ENCODE results near the gene ZNF564. TPM values are rescaled to one million over a fixed set of nuclear protein-coding genes. Genes with fewer than 3 reads are reported as not detected.

Gene ZNF564
- total and polyA plus RNA-seq, 2 of the 8 experiments (the other 6 are each of a cell fraction or from before 2014, with no cell fraction given) = 0.89 to 10.4 TPM

- Histone ChIP-seq H3K9ac (replicated peaks in 1 of 4; ENCODE audit: extremely low read depth in 1 of 4, low read depth in 3 of 4, low read length in 3 of 4) (no peak overlapping the region), H2BK20ac (ENCODE audit: low read length) (no peak overlapping the region), H3K14ac (ENCODE audit: insufficient read length) (no peak overlapping the region), H4K8ac (ENCODE audit: extremely low read depth, insufficient read depth, low read length) (no peak overlapping the region), H2BK5ac (ENCODE audit: low read depth, low read length) (no peak overlapping the region), H3K56ac (replicated peaks; ENCODE audit: insufficient read length, low read depth, low read length) (no peak overlapping the region), H3K79me1 (ENCODE audit: low read depth, low read length) (no peaks in the 10 kb centered on the region), H2BK12ac (ENCODE audit: low read depth, low read length) (no peak overlapping the region), H3K18ac (ENCODE audit: extremely low read depth, low read length) (no peak overlapping the region), H4K5ac (ENCODE audit: insufficient read length, low read depth, low read length) (no peak overlapping the region), H3K4me3 (ENCODE audit: extremely low read depth in 1 of 4, insufficient read depth in 2 of 4, low read depth in 3 of 4, low read length in 4 of 4) (no peak overlapping the region), H2AK5ac (ENCODE audit: low read depth, low read length) (no peak overlapping the region), H3K23ac (ENCODE audit: insufficient read length) (no peak overlapping the region), H4K91ac (replicated peaks; ENCODE audit: insufficient read length, low read length) (no peak overlapping the region), H3K4ac (replicated peaks; ENCODE audit: insufficient read length, low read depth, low read length) (no peak overlapping the region), H2BK15ac (ENCODE audit: low read length) (no peak overlapping the region), H3K27me3 (replicated peaks in 1 of 4; ENCODE audit: control insufficient read depth in 3 of 4, extremely low read depth in 1 of 4, insufficient read depth in 3 of 4, low read length in 3 of 4) (no peaks in the 10 kb centered on the region), H3K23me2 (ENCODE audit: low read depth, low read length) (no peaks in the 10 kb centered on the region), H2BK120ac (replicated peaks; ENCODE audit: low read depth, low read length) (no peak overlapping the region), H3K36me3 (ENCODE audit: control insufficient read depth in 2 of 4, insufficient read depth in 4 of 4, low read length in 3 of 4) (no peaks in the 10 kb centered on the region; a peak in 1 of 8 replicates), H3K4me1 (replicated peaks in 1 of 4; ENCODE audit: control insufficient read depth in 3 of 4, insufficient read depth in 4 of 4, low read length in 3 of 4) (no peaks in the 10 kb centered on the region), H3K9me3 (ENCODE audit: insufficient read depth in 2 of 2, low read depth in 1 of 2, low read length in 1 of 2) (no peaks in the 10 kb centered on the region), H4K20me1 (replicated peaks in 1 of 2; ENCODE audit: control insufficient read depth in 1 of 2, insufficient read depth in 2 of 2, low read length in 2 of 2) (no peaks in the 10 kb centered on the region), H3K79me2 (ENCODE audit: control insufficient read depth in 1 of 2, insufficient read depth in 2 of 2, low read length in 2 of 2) (no peaks in the 10 kb centered on the region), H3K27ac (ENCODE audit: low read depth, low read length) (no peak overlapping the region), H3K4me2 (ENCODE audit: insufficient read depth in 1 of 2, low read depth in 2 of 2, low read length in 2 of 2) (no peak overlapping the region), H2AFZ (ENCODE audit: low read length) (no peak overlapping the region)
- DNase-seq (ENCODE audit: low read depth in 1 of 2, low spot score in 2 of 2) (no peak), FAIRE-seq (no peak)
- ChIA-PET CTCF (ENCODE audit: partially characterized antibody) (interaction anchor here (0.6 to 0.7 kb wide), 2 partner anchors 8 to 10 kb away, joined by 3 read pairs; no protein-coding TSS in a partner anchor), POLR2A (ENCODE audit: partially characterized antibody) (interaction anchor here (0.9 to 1.2 kb wide), 2 partner anchors 9 to 85 kb away, joined by 4 read pairs; partner anchors contain the start of gene DHPS)
- TF ChIP-seq GABPA (IDR thresholded peaks at IDR 0.05; ENCODE audit: borderline replicate concordance, insufficient read depth, low read length) = no peak
- no peak for TF ChIP-seq JUN (IDR thresholded peaks at IDR 0.05; ENCODE audit: low read depth, low read length)
- no peak for TF ChIP-seq POLR2A (IDR thresholded peaks at IDR 0.05; ENCODE audit: control extremely low read depth in 1 of 2, low read depth in 2 of 2, low read length in 2 of 2)
- no peak for TF ChIP-seq E2F6 (IDR thresholded peaks at IDR 0.05)
- TF ChIP-seq SUZ12 (IDR thresholded peaks at IDR 0.05; ENCODE audit: low read length) = no peak
- TF ChIP-seq RBBP5 (IDR thresholded peaks at IDR 0.05; ENCODE audit: borderline replicate concordance, low read depth, low read length) = no peak
- TF ChIP-seq CHD1 (IDR thresholded peaks at IDR 0.05; ENCODE audit: low read depth, low read length) = no peak
- TF ChIP-seq NRF1 (IDR thresholded peaks at IDR 0.05; ENCODE audit: low read depth, low read length) = no peak
- no peak for TF ChIP-seq SRF (IDR thresholded peaks at IDR 0.05; ENCODE audit: low read depth, low read length)
- TF ChIP-seq USF2 (IDR thresholded peaks at IDR 0.05; ENCODE audit: low read length) = no peak
- no peak for TF ChIP-seq MAX (IDR thresholded peaks at IDR 0.05)
- no peak for TF ChIP-seq POU5F1 (IDR thresholded peaks at IDR 0.05; ENCODE audit: low read depth, low read length)
- WGBS, 2 experiments (ENCODE audit: extremely low coverage in 1 of 2, insufficient coverage in 1 of 2, insufficient read length in 1 of 2, insufficient replicate concordance in 2 of 2, low coverage in 1 of 2, low lambda C conversion rate in 2 of 2, missing lambda C conversion rate in 1 of 2) = 99% methylated on average over 11 of the region's 11 CpGs; no CpG with 5 or more reads in 1 of the 2 experiments
Observed at GRCh38 chr19:12596485-12596884, 45.2 kb upstream of the ZNF564 start.
